HepG2 (cell line): ENCODE measurements around the gene LRRN4CL. TPM values are rescaled to one million over a fixed set of nuclear protein-coding genes. Genes with fewer than 3 reads are reported as not detected.

Experiments
- ARID3A ChIP-seq: IDR thresholded peaks from 2 replicates; pipeline ENCODE4 v1.6.1; 2012; ENCODE audit warnings: low read depth, low read length, improper control_type of control experiment
- ERF ChIP-seq: IDR thresholded peaks from 2 replicates; pipeline ENCODE4 v1.6.1; 2018; ENCODE audit warnings: missing biosample characterization, missing genetic modification reagents
- JUND ChIP-seq: sonication (generic); formaldehyde crosslinking; IDR thresholded peaks from 2 replicates; pipeline ENCODE4 v1.8.0; 2022; ENCODE audit warnings: mild to moderate bottlenecking, missing genetic modification reagents
- MAFF ChIP-seq: IDR thresholded peaks from 2 replicates; pipeline ENCODE4 v1.6.1; 2011; ENCODE audit warnings: low read depth, low read length, improper control_type of control experiment
- MEIS1 ChIP-seq: sonication (generic); formaldehyde crosslinking; IDR thresholded peaks from 2 replicates; pipeline ENCODE4 v1.9.0; 2021; ENCODE audit warnings: mild to moderate bottlenecking, missing genetic modification reagents, moderate library complexity, borderline replicate concordance
- NCOA1 ChIP-seq: sonication (generic); formaldehyde crosslinking; IDR thresholded peaks from 2 replicates; pipeline ENCODE4 v1.9.0; 2021; ENCODE audit warnings: missing genetic modification reagents
- NCOR1 ChIP-seq: fragments of 200-600 bp; sonication (generic); IDR thresholded peaks from 2 replicates; pipeline ENCODE4 v1.7.0; 2017; ENCODE audit warnings: antibody characterized with exemption, low read length, borderline replicate concordance
- RCOR2 ChIP-seq: IDR thresholded peaks from 2 replicates; pipeline ENCODE4 v1.6.1; 2016; ENCODE audit warnings: missing biosample characterization, missing genetic modification reagents
- TCF12 ChIP-seq, 2 experiments: fragments of 450-650 bp in 1 of 2; sonication (generic) in 1 of 2; formaldehyde crosslinking in 1 of 2; IDR thresholded peaks; 2 replicates each; pipeline versions ENCODE4 v1.6.1 to v1.8.0; 2017 to 2022; ENCODE audit warnings: antibody characterized with exemption in 1 of 2, mild to moderate bottlenecking in 1 of 2, missing genetic modification reagents in 1 of 2, moderate library complexity in 1 of 2
- TCF7 ChIP-seq: sonication (generic); IDR thresholded peaks from 2 replicates; pipeline ENCODE4 v1.6.1; 2016; ENCODE audit warnings: antibody characterized with exemption, low read depth
- TGIF2 ChIP-seq: IDR thresholded peaks from 2 replicates; pipeline ENCODE4 v1.6.1; 2016; ENCODE audit warnings: control low read depth, missing compliant biosample characterization
- ZBTB3 ChIP-seq: sonication (generic); formaldehyde crosslinking; IDR thresholded peaks from 2 replicates; pipeline ENCODE4 v1.4.0; 2020; ENCODE audit warnings: low read depth, mild to moderate bottlenecking, moderate library complexity, missing genetic modification reagents, borderline replicate concordance
- ZNF253 ChIP-seq: sonication (generic); formaldehyde crosslinking; IDR thresholded peaks from 2 replicates; pipeline ENCODE4 v1.8.0; 2022; ENCODE audit warnings: mild to moderate bottlenecking, missing genetic modification reagents, borderline replicate concordance
- ZNF367 ChIP-seq: sonication (generic); formaldehyde crosslinking; IDR thresholded peaks from 2 replicates; pipeline ENCODE4 v1.4.0; 2020; ENCODE audit warnings: missing genetic modification reagents, borderline replicate concordance
- ZNF607 ChIP-seq: sonication (generic); formaldehyde crosslinking; IDR thresholded peaks from 2 replicates; pipeline ENCODE4 v1.5.1; 2020; ENCODE audit warnings: missing genetic modification reagents, mild to moderate bottlenecking, borderline replicate concordance
- polyA plus RNA-seq, 8 experiments: library from polyadenylated mRNA; depleted of rRNA in 3 of 8; stranded (reverse) in 7 of 8; unstranded in 1 of 8; fragments of >200 nt; fragmentation: Illumina TruSeq in 4 of 8; extraction: Trizol in 4 of 8; gene quantifications; 2 replicates each; pipeline versions ENCODE4 v1.2.1 to v1.2.3, GENCODE V29; 2011 to 2016; ENCODE audit warnings: low read depth in 4 of 8, missing spikeins in 1 of 8, mixed read lengths in 1 of 8; ENCODE audit not compliant: insufficient read depth in 1 of 8
- total RNA-seq, 5 experiments: library from RNA; depleted of rRNA; stranded (reverse); fragments of >200 nt; fragmentation: Illumina TruSeq; extraction: Trizol; gene quantifications; 2 replicates each; pipeline ENCODE4 v1.2.3, GENCODE V29; 2016; ENCODE audit warnings: low read depth in 1 of 5
- TF ChIP-seq, protein P1 (sequence below): sonication (generic); formaldehyde crosslinking; IDR thresholded peaks from 2 replicates; pipeline ENCODE4 v1.8.0; 2022; ENCODE audit warnings: missing genetic modification reagents, mild to moderate bottlenecking, inconsistent platforms, borderline replicate concordance
- TF ChIP-seq, protein P2 (sequence below): sonication (generic); formaldehyde crosslinking; conservative IDR thresholded peaks from 2 replicates; pipeline ENCODE4 v1.4.0; 2020; ENCODE audit warnings: mild to moderate bottlenecking, missing genetic modification reagents, moderate library complexity

The LRRN4CL gene
- total and polyA plus RNA-seq, 2 of the 13 experiments (the other 11 are each of a cell fraction or from before 2014, with no cell fraction given) = 0.11 TPM; not detected in 1

- TF ChIP-seq ARID3A (no peak), TGIF2 (CRISPR knock-in tag) (no peak; the same call in 1 of the 2 replicates), MAFF (no peak), ERF (CRISPR knock-in tag) (peak; percentile 93), TCF12 (IDR thresholded peaks at IDR 0.05) (no peak), TCF12 (CRISPR knock-in tag; IDR thresholded peaks at IDR 0.05) (no peak), ZNF367 (CRISPR knock-in tag) (peak; percentile 84; the same call in 1 of the 2 replicates), ZBTB3 (CRISPR knock-in tag) (no peak; the same call in 1 of the 2 replicates), MEIS1 (CRISPR knock-in tag) (peak; percentile 73; the same call in 1 of the 2 replicates), RCOR2 (CRISPR knock-in tag) (no peak), ZNF253 (CRISPR knock-in tag) (peak; percentile 93), JUND (CRISPR knock-in tag) (no peak), ZNF607 (peak; percentile 92), NCOA1 (CRISPR knock-in tag) (no peak), NCOR1 (no peak), TCF7 (no peak)
- TF ChIP-seq, protein P1, sequence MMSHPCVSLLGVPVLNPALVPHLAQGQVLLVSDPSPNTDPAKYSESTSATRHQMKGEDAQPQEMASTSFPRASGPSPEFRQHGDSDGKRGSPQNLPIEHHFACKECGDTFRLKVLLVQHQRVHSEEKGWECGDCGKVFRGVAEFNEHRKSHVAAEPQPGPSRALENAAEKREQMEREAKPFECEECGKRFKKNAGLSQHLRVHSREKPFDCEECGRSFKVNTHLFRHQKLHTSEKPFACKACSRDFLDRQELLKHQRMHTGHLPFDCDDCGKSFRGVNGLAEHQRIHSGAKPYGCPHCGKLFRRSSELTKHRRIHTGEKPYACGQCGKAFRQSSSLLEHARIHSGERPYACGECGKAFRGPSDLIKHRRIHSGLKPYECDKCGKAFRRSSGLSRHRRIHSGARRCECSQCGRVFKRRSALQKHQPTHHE (CRISPR knock-in tag) = no peak; the same call in 1 of the 2 replicates
- TF ChIP-seq, protein P2, sequence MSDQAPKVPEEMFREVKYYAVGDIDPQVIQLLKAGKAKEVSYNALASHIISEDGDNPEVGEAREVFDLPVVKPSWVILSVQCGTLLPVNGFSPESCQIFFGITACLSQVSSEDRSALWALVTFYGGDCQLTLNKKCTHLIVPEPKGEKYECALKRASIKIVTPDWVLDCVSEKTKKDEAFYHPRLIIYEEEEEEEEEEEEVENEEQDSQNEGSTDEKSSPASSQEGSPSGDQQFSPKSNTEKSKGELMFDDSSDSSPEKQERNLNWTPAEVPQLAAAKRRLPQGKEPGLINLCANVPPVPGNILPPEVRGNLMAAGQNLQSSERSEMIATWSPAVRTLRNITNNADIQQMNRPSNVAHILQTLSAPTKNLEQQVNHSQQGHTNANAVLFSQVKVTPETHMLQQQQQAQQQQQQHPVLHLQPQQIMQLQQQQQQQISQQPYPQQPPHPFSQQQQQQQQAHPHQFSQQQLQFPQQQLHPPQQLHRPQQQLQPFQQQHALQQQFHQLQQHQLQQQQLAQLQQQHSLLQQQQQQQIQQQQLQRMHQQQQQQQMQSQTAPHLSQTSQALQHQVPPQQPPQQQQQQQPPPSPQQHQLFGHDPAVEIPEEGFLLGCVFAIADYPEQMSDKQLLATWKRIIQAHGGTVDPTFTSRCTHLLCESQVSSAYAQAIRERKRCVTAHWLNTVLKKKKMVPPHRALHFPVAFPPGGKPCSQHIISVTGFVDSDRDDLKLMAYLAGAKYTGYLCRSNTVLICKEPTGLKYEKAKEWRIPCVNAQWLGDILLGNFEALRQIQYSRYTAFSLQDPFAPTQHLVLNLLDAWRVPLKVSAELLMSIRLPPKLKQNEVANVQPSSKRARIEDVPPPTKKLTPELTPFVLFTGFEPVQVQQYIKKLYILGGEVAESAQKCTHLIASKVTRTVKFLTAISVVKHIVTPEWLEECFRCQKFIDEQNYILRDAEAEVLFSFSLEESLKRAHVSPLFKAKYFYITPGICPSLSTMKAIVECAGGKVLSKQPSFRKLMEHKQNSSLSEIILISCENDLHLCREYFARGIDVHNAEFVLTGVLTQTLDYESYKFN (CRISPR knock-in tag) = peak; percentile 62
Measured at GRCh38 chr11:62727165-62727871, 38.0 kb upstream of the LRRN4CL start, which contains the start of gene HNRNPUL2 (continued).
